ENCODE results near the gene HEXB. TPM values are rescaled to one million over a fixed set of nuclear protein-coding genes. Genes with fewer than 3 reads are reported as not detected.

HEXB gene
- total RNA-seq, 1 experiment from 2014 or later, result 56.3 TPM

GRCh38 chr5:74722271-74722670 is 37.2 kb downstream of the HEXB start:
- H3K79me1 ChIP-seq (ENCODE audit: insufficient read depth, low read depth, low read length, poor library complexity, severe bottlenecking), result no peaks in the 10 kb centered on the region
- no peak for TF ChIP-seq CTCF (conservative IDR thresholded peaks at IDR 0.05)
- no peaks in the 10 kb centered on the region for H4K20me1 ChIP-seq (ENCODE audit: control insufficient read depth, insufficient read depth, insufficient read length)
- no peak overlapping the region for H3T11ph ChIP-seq (ENCODE audit: low read length)
- H4K91ac ChIP-seq (ENCODE audit: insufficient read length, low read depth, low read length), result no peak overlapping the region
- no peak overlapping the region for H2AFZ ChIP-seq (ENCODE audit: low read length)
- H3K56ac ChIP-seq (ENCODE audit: insufficient read length, low read depth, low read length), result no peak overlapping the region
- Mint-ChIP-seq H3K4me3 (no peak overlapping the region), H3K4me1 (no peaks in the 10 kb centered on the region), H3K9me3 (no peaks in the 10 kb centered on the region; a peak in 1 of 5 replicates), H3K36me3 (ENCODE audit: insufficient read depth in 1 of 3, low read depth in 3 of 3) (peaks cover 19 to 48% (median 33%) of the 10 kb centered on the region in 3 experiments; a peak in 6 of 7 replicates), H3K27ac (no peak overlapping the region), H3K27me3 (ENCODE audit: low read depth) (no peaks in the 10 kb centered on the region)
- H2BK15ac ChIP-seq (ENCODE audit: low read depth, low read length), result no peak overlapping the region
- no peaks in the 10 kb centered on the region for H3K27me3 ChIP-seq (ENCODE audit: insufficient read depth, low read length)
- no peak overlapping the region for H3K23ac ChIP-seq (ENCODE audit: insufficient read length, low read depth, low read length)
- H3K14ac ChIP-seq (ENCODE audit: insufficient read depth, low read length), result no peak overlapping the region
- no peak overlapping the region for H3K4me2 ChIP-seq (ENCODE audit: insufficient read depth, insufficient read length, low read length)
- no peak overlapping the region for H2BK120ac ChIP-seq (ENCODE audit: low read depth, low read length, poor library complexity, severe bottlenecking)
- no peak overlapping the region for H2BK12ac ChIP-seq (ENCODE audit: insufficient read length, low read depth, low read length)
- no peak overlapping the region for H2BK20ac ChIP-seq (ENCODE audit: low read depth, low read length, poor library complexity, severe bottlenecking)
- no peak overlapping the region for H4K8ac ChIP-seq (replicated peaks; ENCODE audit: insufficient read length, low read depth, low read length)
- H3K23me2 ChIP-seq (ENCODE audit: insufficient read length, low read depth, low read length, poor library complexity, severe bottlenecking), result no peaks in the 10 kb centered on the region
- WGBS (ENCODE audit: extremely low coverage, insufficient read length, low lambda C conversion rate), result no CpG with 5 or more reads among the region's 1 CpG
- H3K18ac ChIP-seq (ENCODE audit: insufficient read length, low read depth, low read length), result no peak overlapping the region
- no peaks in the 10 kb centered on the region for H3K4me1 ChIP-seq (ENCODE audit: insufficient read depth, low read length)
- no peak overlapping the region for H2AK5ac ChIP-seq (ENCODE audit: insufficient read length, low read length)
- no peak overlapping the region for H3K27ac ChIP-seq (ENCODE audit: insufficient read length, low read depth, low read length)
- DNase-seq, result no peak
- no peak overlapping the region for H4K5ac ChIP-seq (ENCODE audit: insufficient read length, low read depth, low read length)
- H2BK5ac ChIP-seq (ENCODE audit: insufficient read length, low read length), result no peak overlapping the region
- no peak overlapping the region for H3K4ac ChIP-seq (ENCODE audit: low read depth, low read length)
- no peaks in the 10 kb centered on the region for H3K79me2 ChIP-seq (ENCODE audit: insufficient read depth, low read length)
- no peak overlapping the region for H3K9ac ChIP-seq (ENCODE audit: extremely low read depth, insufficient read length, low read length)
- H3K9me3 ChIP-seq (ENCODE audit: control insufficient read depth, low read depth, low read length), result no peaks in the 10 kb centered on the region

Data from H9 (cell line).